Prostate gland (tissue), 2 donors: Measurements from ENCODE around the gene RFX7.

Experiments used
- POLR2AphosphoS5 ChIP-seq: sonication (generic); formaldehyde crosslinking; IDR thresholded peaks from one replicate; pipeline ENCODE4 v1.6.1; 2017; ENCODE audit warnings: antibody characterized with exemption
- TF ChIP-seq, protein P1 (sequence below), 4 experiments: fragments of 200-600 bp in 2 of 4; fragments of 450-650 bp in 2 of 4; sonication (generic) in 2 of 4; IDR thresholded peaks; 1 replicate in 3 of 4; 2 replicates in 1 of 4; pipeline ENCODE4 v1.5.1; 2016 to 2019; ENCODE audit warnings: antibody characterized with exemption in 4 of 4, mild to moderate bottlenecking in 2 of 4, moderate library complexity in 2 of 4

- TF ChIP-seq, protein P1, sequence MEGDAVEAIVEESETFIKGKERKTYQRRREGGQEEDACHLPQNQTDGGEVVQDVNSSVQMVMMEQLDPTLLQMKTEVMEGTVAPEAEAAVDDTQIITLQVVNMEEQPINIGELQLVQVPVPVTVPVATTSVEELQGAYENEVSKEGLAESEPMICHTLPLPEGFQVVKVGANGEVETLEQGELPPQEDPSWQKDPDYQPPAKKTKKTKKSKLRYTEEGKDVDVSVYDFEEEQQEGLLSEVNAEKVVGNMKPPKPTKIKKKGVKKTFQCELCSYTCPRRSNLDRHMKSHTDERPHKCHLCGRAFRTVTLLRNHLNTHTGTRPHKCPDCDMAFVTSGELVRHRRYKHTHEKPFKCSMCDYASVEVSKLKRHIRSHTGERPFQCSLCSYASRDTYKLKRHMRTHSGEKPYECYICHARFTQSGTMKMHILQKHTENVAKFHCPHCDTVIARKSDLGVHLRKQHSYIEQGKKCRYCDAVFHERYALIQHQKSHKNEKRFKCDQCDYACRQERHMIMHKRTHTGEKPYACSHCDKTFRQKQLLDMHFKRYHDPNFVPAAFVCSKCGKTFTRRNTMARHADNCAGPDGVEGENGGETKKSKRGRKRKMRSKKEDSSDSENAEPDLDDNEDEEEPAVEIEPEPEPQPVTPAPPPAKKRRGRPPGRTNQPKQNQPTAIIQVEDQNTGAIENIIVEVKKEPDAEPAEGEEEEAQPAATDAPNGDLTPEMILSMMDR (IDR thresholded peaks at IDR 0.05): no peak
- TF ChIP-seq POLR2AphosphoS5: no peak
These were observed 66.7 kb downstream of the RFX7 start for GRCh38 chr15:56176996-56177395.
